Measurements from ENCODE around the gene SPHK2.

DNA sequence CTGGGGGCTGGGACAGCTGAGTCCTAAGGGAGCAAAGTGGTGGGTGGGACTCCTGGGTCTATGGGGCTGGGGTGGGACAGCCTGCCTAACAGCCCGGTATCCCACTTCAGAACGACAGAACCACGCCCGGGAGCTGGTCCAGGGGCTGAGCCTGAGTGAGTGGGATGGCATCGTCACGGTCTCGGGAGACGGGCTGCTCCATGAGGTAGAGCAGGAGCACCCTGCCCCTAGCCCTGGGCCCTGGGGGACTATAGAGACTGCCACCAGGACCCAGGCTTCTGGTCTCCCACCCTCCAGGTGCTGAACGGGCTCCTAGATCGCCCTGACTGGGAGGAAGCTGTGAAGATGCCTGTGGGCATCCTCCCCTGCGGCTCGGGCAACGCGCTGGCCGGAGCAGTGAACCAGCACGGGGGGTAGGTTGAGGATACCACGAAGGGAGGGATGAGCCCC is 8.6 kb downstream of the SPHK2 start:
- no peak for TF ChIP-seq EP300 (IDR thresholded peaks at IDR 0.05)
- no peak for TF ChIP-seq CTCF (IDR thresholded peaks at IDR 0.05)
- TF ChIP-seq POLR2A (IDR thresholded peaks at IDR 0.05), result no peak
